Germinal center (tissue), 1 donor: ENCODE results near the gene BCDIN3D.

Experiments used
- DNase-seq: peaks from one replicate; pipeline ENCODE4 v3.0.0; 2012; ENCODE audit warnings: mixed read lengths, low spot score

The BCDIN3D gene

GRCh38 chr12:49819786-49820185 lies 23.1 kb downstream of the BCDIN3D start:
- no peak for DNase-seq

- DNase-seq: no peak
Measured at GRCh38 chr12:49818241-49818895, 24.5 kb downstream of the BCDIN3D start.

DNA sequence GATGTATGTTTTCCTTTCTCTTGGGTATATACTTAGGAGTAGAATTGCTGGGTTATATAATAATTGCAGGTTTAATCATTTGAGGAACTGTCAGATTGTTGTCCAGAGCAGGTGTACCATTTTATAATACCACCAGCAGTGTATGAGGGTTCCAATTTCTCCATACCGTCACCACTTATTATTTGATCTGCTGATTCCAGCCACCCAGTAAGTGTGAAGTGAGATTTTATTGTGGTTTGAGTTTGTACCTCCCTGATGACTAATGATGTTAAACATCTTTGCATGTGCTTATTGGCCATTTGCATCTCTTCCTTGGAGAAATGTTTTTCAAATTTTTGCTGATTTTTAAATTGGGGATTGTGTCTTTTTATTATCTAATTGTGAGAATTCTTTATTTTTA lies 29.8 kb downstream of the BCDIN3D start:
- DNase-seq: no peak

- DNase-seq: no peak
Measured at GRCh38 chr12:49811961-49812401, 30.9 kb downstream of the BCDIN3D start.

- DNase-seq: no peak
Measured at GRCh38 chr12:49811136-49811535, 31.8 kb downstream of the BCDIN3D start.

DNA sequence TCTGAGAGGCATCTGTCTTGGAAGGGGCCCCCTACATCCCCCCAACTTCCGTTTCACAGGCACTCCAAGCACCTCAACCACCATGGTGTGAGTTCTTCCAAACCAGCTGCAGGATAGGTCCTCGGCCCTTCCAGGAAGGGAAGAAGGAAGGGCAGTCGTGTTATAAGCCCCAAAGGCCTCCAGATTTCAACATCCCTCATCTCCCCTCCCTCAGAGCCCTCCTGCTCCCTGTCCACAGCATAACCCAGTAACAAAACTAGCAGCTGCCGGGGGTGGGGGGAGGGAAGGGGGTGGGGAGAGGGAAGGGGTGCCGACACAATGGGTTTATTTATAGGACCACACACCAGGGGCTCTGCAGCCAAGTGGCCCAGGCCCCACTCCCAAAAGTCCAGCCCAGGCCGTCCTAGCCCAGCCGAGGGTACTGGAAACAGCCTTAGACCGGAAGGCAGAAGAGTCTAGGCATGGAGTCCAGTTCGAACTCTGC lies 33.0 kb downstream of the BCDIN3D start:
- no peak for DNase-seq

DNA sequence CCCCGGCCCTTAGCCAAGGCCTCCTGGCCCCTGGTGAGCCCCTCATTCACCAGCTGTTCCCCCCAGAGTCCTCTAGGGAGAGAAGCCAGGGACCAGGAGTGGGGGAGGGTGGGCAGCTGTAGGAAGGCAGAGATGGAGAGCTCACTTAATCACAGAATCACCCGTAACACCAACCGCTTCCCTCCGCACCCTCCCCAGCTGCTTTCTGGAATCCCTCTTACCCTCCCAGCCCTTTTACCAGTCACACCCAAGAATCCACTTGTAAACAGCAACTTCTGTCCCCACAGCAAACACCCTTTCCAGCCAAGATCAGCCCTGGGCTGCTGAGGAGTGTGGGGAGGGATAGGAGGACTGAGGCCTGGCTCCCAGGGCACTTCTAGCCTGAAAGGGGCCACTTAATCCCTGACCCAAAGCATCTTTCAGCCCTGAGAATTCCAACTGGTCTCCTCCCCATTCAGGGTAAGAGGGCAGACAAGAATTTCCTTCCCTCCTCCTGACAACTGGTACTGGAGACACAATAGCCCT lies 33.5 kb downstream of the BCDIN3D start:
- DNase-seq: no peak

DNA sequence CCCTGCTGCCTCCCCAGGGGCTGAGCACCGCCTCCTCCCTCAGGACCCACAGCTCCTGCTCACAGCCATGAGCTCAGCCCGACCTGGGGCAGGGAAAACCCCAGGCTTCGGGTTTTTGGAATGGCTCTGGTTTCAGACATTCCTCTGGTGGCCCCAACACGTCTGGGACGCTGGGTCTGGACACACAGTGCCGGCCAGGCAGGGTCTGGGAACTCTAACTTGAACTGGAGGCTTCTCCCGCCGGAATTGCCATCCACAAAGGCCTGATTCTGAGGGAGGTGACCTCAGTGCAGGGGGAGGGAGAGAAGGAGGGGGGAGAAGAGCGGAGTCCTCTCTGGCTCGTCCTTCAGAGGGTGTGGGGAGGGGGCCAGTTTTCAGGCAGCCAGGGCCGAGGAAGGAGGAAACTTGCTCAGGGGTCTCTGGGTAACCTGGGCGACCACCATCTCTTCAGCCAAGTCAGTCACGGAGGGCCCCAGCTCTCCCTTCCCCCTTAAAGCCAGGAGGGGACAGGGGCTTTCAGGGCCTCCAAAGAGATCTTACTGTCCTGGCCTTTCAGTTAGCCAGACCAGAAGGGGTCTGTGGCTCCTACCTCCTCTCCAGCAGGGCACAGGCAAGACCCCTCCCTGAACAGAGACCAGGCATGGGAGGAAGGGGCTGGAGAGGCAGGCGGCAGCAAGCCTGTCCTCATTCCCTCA lies 34.1 kb downstream of the BCDIN3D start:
- no peak for DNase-seq

GRCh38 chr12:49807991-49808580 lies 34.8 kb downstream of the BCDIN3D start:
- no peak for DNase-seq

GRCh38 chr12:49806877-49807276 lies 36.0 kb downstream of the BCDIN3D start:
- DNase-seq: no peak

DNA sequence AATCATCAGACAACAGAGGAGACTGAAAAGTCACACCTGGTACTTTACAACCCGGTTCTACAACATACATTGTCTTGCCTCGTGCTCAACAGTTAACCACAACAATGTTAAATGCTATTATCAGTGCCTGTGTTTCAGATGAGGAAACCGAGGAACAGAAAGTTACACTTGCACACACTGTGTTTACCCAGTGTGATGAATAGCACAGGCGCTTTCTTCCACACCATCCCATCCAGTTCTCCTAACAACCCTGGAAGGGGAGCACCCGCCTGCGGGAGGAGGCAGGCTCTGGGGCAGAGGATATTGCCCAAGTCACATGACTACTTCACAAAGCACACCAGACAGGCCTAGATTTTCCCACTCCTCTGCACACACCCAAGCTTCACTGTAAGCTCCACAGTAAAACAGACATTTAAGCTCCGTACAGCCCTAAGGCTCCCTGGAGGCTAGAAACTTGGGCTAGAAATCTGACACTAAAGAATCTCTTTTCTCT lies 36.5 kb downstream of the BCDIN3D start:
- no peak for DNase-seq

DNA sequence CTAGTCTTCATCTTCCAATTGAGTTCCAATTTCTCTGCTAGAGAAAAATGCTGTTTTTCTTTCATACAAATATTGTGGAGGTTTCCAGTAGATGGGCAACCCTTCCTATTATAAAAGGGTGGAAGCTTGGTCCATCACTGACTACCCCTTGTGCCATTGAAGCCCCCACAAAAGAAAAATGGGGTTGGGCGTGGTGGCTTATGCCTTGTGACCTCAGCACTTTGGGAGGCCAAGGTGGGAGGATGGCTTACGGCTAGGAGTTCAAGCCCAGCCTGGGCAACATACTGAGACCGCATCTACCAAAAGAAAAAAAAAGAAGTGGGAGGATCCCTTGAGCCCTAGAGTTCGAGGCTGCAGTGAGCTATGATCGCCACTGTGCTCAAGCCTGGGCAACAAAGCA lies 37.5 kb downstream of the BCDIN3D start:
- DNase-seq: no peak

DNA sequence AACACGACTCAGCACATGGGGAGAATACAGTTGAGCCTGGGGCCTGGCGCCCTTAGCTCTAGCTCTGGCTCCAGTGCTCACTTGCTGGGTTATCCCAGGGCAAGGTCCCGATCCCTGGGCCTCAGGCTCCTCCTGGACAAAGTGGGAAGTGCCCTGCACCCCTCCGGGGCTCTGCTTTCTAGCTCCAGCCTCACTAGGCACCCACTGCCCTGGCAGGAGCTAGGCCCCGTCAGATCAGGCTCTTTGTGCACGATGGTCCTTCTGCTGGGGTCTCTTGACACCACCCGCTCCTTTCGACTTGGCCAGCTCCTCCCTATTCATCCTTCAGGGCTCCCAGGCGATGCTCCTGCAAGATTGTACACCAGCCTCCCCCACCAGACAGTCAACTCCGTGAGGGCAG lies 38.1 kb downstream of the BCDIN3D start:
- DNase-seq: no peak

GRCh38 chr12:49803693-49804450 lies 39.0 kb downstream of the BCDIN3D start:
- DNase-seq: no peak

GRCh38 chr12:49801141-49802063 lies 41.5 kb downstream of the BCDIN3D start:
- DNase-seq: no peak

DNA sequence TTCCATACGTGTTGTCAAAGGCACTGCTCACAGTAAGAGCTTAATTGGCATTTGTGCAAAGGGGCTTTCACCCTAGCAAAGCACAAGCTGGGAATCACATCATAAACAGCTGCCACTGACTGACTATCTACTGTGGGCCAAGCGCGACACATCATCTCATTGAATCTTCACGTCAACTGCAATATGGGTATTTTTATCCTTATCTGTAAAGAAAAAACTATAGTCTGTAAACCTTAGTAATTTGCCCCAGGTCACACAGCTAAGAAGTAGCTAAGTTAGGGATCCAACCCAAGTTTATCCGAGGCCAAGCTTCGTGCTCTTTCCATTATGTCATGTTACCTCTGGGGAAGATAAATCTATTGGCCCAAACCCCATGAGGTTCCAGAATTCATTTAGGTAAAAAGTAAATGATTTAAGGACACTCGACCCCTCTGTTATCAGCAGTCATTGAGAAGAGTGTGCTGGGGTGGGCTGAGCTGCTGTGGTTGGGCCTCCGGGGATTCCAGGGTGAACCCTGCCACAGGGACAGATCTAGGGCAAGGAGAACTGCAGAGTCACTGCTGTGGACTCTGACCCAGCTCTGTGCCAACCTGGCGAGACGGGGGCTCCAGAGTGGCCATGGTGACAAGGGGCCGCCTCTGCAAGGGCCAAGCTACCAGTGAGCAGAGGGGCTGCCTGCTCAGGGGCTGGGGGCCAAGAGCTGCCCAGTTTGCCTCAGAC lies 42.3 kb downstream of the BCDIN3D start:
- DNase-seq: no peak

- DNase-seq: no peak
Measured at GRCh38 chr12:49798934-49799333, 44.0 kb downstream of the BCDIN3D start.

- DNase-seq: no peak
Measured at GRCh38 chr12:49798248-49798647, 44.7 kb downstream of the BCDIN3D start.

DNA sequence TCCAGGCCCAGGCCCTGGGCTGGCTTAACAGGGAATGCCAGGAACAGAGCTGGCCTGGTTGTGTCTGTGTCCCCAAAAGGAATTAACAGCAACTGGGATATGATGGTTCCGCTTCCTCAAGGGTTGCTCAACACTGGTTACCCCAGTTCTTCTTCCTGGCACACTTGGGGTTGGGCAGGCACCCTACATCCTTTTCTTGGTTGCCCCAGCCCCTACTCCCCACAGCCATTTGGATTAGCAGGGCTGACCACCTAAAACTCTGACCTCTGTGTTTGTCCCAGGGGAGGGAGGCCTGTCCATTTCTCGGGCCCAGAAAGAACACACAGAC lies 45.5 kb downstream of the BCDIN3D start:
- DNase-seq: no peak
